CD4-positive, alpha-beta T cell treated with Interleukin-17A for 4 hours (primary cell): ENCODE results near the gene CCDC12.
"Not testable (repeated sequence)": the region's sequence is repeated elsewhere in the genome, so short reads cannot be mapped to it uniquely, and the experiment has no call there.

Experiments used
- DNase-seq: peaks from one replicate; pipeline ENCODE4 v3.0.0-alpha.2; 2020; ENCODE audit warnings: mixed read lengths

CCDC12 gene

DNA sequence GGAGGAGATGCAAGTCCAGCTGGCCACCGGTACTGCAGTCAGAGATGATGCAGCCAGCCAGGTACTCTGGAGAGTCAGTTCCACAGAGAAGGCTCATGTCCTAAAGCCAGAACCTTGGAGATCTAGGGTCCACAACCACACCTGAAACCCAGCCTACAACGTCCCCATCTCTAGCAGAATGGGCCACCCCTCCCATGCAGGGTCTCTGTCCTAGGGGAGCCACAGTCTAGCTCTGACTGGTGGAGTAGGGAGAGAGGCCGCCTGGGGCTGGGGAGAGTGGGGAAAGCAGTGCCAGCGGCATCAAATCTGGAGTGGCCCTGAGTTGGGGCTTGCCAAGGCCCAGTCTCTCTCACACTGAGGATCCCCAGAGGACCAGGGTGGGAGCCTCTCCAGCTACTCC is 55.5 kb downstream of the CCDC12 start:
- DNase-seq, result no peak

DNA sequence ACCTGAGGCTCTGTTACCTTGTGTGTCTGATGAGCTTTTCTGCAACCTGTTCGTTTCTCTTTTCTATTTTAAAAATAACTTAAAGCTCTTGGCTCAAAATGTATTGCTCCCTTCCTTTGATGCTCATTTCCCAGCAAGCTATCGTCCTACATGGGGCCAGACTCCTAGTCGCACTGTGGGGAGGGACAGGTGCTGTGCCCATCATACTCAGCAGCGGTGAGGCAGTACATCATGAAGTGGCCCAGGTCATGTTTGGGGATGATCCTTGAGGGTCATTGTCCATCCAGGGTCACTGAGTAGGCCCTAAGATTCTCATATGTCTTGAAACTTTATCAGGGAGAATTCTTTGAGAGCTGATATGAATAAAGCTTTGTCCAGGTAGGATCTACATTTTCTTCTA is 57.9 kb downstream of the CCDC12 start:
- DNase-seq, result no peak

DNA sequence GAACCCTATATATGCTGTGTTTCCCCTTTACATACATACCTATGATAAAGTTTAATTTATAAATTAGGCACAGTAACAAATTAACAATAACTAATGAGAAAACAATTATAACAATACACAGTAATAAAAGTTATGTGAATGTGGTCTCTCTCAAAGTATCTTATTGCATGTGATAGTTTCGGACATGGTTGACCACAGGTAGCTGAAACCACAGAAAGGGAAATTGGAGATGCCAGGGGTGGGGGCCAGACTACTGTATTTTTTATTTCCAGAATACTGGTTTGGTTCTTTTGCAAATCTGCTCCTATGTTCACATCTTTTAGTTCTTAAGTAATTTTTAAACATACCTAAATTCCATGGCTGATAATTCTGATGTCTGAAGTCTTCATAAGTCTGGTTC is 58.3 kb downstream of the CCDC12 start:
- DNase-seq, result no peak

DNA sequence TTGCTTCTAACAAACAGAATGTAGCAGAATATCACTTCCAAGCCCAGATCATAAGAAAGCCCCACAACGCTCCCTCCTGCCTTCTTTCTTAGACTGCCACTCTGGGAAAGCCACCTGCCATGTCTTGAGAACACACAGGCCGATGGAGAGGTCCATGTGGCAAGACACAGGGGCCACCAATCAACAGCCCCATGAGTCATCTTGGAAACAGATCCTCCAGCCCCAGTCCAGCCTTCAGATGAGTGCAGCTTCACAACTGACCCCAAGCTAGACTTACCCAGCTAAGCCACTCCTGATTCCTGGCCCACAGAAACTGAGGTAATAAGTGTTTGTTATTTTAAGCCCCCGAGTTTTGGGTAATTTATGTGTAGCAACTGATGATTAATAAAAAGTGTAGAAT is 59.3 kb downstream of the CCDC12 start:
- no peak for DNase-seq

DNA sequence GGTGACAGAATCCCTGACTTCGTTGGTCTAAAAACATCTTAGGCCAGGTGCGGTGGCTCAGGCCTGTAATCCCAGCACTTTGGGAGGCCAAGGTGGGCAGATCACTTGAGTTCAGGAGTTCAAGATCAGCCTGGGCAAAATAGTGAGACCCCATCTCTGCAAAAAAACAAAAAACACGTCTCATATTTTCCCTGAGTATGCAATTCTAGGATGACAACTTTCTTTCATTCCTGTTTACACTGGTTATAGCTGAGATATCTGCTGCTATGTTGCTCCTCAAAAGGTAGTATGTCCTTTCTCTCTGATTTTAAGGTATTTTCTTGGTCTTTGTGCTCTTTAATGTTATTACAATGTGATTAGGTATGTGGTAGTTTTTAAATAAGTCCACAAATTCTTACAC is 59.7 kb downstream of the CCDC12 start:
- no peak for DNase-seq

DNA sequence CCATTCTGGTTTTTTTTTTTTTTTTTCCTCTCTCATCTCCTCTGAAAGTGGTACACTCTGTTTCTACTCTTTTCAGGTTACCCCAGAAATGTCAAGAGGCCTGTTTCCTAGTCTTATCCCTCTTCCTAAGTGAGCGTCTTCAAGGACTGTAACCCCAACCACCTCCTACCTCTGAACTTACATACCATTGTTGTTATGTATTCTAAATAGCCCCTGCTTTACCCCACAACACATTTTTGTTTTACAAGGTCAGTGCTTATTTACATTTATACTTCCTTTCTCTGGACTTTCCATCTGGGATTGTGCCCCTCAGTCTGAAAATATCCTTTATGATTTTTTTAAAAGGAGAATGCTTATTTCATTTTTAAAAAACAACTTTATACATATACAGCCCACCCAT is 60.3 kb downstream of the CCDC12 start:
- no peak for DNase-seq

DNA sequence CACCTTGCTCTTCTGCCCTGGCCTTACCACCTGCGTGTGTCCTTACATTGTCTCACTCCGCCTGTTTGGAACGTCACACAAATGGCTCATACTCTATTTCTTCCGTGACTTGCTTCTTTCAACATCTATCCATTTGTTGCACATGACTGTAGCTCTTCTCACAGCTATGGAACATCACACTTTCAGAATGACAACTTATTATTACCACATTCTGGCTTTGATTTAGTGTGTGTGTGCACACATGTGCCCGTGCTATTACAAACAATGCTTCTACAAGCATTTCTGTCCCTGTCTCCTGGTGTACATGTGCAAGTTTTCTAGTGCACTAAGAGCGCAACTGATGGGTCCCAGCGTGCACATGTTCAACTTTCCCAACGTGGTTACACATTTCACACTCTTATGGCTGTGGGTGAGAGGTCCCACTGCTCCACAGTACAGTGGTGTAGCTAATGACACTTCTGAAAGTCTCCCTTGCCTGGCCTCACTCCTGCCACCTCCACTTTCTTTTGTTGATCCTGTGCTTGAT is 61.2 kb downstream of the CCDC12 start:
- DNase-seq, result no peak

DNA sequence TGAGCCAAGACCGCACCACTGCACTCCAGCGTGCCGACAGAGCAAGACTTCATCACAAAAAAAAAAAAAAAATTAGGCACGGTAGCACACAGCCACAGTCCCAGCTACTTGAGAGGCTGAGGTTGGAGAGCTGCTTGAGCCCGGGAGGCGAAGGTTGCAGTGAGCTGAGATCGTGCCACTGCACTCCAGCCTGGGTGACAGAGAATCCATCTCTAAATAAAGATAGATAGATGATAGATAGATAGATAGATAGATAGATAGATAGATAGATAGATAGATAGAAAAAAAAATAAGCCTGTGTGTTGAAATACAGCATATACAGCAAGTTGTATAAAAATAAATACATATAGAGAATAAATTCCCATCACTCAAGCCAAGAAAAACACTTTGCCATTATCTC is 61.7 kb downstream of the CCDC12 start:
- DNase-seq, result no peak

DNA sequence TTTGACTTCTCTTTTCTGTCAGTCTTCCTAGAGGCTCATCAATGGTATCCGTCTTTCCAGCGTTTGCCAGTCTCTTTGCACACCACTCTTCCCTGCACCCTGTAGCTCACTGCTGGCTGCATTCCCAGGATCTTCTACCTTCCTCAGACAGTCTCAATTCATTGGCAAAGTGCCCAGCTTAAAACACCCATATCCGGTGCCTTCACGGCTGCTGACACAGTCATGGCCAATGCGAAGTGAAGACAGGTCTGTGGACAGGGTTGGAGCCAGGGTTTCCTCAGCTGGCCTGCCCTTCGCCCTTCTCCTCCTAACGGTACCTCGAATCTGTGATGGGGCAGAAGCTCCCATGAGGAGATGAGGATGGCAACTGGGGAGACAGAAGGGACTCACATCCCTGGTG is 62.9 kb downstream of the CCDC12 start:
- no peak for DNase-seq

DNA sequence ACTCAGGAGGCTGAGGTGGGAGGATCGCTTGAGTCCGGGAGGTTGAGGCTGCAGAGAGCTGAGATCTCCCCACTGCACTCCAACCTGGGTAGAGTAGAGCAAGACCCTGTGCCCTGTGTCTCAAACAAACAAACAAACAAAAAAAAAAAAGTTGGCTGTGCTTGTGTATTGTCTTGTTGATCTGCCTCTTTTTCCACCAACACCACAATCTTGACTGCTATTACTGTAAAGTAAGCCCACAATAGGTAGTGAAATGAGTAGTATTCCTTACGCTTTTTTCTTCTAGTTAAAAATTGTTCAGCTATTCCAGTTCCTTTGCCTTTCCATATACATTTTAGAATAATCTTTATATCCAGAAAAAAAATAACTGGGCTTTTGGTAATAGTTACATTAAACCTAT is 63.6 kb downstream of the CCDC12 start:
- DNase-seq, result no peak

DNA sequence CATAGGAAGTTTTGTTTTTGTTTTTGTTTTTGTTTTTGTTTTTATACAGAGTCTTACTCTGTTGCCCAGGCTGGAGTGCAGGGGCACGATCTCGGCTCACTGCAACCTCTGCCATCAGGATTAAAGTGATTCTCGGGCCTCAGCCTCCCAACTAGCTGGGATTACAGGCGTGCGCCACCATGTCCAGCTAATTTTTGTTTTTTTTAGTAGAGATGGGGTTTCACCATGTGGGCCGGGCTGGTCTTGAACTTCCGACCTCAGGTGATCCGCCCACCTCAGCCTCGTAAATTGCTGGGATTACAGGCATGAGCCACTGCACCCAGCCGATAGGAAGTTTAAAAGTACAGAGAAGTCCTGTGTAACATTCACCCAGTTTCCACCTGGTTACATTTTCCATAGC is 65.6 kb downstream of the CCDC12 start:
- not testable (repeated sequence) for DNase-seq

DNA sequence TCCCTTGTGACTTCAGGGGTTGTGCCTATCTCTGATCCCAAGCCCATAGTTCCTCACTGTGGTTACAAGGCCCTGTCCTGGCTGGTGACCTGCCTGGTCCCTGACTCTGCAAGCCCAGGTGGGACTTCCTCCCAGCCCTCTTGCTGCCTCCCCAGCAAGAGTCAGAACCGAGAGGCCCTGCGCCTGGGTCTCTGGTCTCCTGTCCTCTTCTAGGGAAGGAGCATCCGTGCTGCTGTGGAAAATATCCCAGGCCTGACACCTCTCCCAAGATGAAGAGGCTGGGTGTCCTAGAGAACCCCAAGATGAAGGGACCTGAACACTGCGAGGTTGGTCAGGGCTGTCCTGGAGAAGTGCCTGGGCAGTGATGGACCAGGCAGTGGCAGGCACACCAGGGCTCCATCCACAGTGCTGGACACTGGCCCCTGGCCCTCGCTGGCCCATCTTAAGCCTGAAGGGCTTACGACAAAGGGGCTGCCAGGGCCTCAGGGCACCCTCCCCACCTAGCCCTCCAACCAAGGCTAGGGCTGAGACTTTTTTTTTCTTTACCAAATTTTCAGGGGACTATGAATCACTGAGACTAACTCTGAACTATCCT is 66.3 kb downstream of the CCDC12 start:
- DNase-seq, result no peak

DNA sequence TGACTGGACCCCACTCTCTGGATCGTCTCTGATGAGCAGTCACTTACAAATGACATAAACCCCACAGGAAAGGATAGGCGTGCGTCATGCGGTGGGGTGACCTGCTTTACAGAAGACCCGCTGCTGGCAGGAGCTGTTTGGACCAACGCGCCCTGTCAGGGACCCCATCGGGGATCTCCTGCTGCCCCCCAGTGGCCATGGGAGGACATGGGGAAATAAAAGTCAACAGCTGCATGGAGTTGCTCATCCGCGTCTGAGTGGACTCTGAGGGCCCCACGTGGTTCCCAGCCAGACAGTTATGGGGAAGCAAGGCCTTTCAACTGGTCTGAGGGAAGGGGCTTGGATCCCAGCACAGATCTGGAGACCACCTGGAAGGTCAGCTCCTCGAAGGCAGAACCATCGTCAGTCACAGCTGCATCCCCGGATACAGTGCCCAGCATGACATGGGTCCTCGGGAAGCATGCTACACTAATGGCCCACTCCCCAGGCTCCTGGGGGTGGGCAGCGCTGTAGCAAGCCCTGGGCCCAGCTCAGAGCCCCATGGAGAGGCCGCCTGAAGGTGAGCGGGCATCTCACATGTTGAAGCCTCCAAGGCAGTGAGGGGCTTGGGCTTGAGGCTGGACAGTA is 66.9 kb downstream of the CCDC12 start:
- peak; percentile 81 for DNase-seq

DNA sequence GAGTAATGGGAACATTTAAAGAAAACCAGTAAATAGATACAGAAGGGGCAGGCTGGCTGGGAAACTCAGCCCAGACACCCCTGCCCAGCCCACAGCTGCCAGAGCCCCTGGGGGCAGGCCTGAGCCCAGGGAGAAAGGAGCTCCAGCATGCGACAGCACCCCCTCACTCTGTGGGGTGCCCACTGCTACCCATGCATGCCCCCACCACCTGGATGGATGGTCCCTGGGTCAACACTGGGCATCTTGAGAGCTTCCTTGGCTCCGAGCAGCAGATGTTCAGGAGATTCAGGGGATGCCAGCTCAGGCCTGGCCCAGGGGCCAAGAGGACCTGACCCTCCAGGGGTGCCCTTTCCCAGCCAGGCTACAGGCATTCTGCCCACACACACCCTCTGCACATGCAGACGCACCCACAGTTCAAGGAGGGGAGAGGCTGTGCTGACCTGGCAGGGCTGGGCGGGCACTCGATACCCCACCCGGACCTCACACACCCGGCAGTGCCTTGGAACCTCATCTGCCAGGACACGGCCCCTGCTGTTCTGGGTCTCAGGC is 67.5 kb downstream of the CCDC12 start:
- no peak for DNase-seq

DNA sequence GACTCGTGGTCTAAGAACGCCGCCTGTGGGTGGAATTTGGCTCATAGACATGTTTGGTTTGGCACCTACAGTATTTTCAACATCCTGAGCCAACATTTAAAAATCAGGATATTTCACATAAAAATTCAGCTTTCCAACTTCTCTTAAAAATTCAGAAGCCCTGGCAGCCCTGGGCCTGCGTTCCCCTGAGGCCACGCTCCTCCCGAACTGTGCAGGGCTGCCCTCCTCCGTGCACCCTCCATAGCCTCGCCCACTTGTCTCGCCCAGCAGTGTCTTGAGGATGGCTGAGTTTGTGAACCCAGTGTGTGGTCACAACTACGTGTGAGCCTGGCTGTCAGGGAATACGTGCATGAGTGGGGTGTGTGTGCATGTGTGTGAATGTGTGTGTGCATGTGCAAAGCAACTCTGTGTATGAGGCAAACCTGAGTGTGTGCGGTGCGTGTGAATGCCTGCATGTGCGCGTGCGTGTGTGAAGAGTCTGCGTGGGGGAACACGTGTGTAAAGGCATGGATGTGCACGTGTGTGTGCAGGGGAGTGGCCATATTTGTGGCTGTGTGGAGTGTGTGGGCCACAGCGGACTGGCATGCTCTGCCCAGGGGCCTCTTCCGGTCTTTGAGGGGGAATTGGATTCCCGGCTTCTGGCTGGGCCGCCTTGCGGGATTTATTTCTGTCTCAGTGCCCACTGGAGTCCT is 68.1 kb downstream of the CCDC12 start:
- DNase-seq, result no peak

DNA sequence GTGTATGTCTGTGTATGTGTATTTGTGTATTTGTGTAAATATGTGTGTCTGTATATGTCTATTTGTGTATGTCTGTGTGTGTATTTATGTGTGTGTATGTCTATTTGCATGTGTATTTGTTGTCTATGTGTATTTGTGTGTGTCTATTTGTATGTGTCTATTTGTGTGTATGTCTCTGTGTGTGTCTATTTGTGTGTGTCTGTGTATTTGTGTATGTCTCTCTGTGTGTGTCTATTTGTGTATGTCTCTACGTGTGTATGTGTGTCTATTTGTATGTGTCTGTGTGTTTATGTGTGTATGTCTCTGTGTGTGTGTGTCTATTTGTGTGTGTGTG is 68.6 kb downstream of the CCDC12 start:
- no peak for DNase-seq

DNA sequence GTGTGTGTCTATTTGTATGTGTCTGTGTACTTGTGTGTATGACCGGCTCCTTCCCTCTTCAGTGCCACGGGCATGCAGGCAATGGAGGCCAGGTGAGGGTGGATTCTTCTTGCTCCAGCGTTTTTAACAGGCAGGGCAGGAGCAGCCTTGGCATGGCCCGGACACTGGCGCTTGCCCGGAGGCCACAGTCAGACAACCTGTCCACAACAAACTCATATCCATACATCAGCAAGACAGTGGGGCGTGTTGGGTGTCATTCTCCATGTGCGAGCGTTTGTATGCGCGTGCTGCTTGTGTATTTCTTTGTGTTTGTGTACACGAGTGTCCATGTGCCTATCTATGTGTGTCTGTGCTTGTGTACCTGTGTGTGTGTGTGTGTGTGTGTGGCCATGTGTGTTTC is 69.3 kb downstream of the CCDC12 start:
- DNase-seq, result no peak

DNA sequence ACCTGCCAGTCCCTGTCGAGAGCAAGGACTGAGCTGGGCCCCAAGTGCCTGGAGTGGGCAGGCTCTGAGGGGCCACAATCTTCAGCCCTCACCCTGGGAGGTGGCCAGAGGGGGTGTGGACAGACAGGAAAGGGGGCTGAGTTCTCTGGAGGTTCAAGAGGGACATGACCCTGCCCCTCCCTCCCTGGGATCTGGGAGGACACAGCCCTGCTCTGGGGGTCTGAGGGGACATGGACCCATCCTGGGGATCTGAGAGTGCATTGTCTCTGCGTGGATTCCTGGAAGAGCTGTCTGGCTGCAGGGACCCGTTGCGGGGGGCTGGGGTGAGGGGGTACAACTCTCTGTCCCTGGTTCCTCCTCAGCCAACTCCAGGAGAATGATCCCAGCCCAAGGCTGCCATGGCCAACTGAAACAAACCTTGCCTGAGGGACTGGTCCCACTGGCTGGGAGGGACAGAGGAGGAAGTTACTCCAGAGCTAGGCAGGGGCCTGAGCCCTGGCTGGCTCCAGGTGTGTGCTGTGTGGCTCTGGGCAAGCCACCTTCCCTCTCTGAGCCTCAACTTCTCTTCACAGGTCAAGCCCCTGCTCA is 70.0 kb downstream of the CCDC12 start:
- no peak for DNase-seq

DNA sequence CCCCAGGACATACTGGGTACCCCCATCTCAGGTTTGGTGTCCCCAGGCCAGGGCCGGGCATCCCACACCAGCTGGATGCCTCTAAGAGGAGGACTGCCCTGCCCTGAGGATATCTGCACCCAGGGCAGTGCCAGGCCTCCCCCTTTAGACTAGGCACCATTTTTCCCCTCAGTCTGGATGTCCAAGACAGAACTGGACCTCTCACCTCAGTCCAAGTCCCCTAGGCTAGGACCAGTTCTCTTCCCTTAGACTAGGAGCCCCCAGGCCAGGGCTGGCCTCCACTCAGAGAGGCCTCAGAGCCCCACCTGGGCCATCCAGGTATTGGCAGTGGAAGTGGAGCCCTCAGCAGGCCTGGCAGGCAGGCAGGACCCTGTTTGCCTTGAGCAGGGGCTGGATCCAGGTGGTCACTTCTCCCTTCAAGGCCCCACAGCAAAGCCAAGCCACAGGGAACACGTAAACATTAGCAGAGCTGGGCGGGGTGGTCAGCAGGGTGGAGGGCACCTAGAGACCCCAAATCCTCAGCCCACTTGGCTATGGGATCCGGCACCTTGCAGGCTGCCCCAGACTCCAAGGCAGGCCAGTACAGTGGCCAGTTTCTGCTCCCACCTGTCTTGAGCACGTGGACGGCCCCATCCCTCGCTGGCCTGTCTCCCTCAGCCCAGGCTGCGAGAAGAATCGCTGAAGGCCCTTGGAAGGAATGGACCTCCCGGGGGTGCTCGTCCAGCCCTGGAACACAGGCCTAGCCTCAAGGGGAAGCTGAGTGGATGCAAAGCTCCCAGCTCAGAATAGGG is 70.7 kb downstream of the CCDC12 start:
- DNase-seq, result no peak

DNA sequence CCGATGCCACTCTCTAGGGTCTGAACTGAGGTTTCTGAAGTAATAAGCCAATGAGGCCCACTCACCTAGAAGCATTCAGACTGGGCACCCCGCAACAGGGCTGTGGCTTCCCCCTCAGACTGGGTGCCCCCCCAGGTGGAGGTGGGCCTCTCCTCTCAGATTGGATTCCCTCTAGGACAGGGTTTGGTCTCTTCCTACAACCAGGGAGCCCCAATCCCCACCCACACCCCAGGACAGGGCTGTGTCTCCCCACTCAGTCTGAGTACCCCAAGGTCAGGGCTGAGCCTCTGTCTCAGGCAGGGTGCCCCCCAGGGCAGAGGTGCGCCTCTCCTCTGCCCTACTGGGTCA is 71.4 kb downstream of the CCDC12 start:
- no peak for DNase-seq

DNA sequence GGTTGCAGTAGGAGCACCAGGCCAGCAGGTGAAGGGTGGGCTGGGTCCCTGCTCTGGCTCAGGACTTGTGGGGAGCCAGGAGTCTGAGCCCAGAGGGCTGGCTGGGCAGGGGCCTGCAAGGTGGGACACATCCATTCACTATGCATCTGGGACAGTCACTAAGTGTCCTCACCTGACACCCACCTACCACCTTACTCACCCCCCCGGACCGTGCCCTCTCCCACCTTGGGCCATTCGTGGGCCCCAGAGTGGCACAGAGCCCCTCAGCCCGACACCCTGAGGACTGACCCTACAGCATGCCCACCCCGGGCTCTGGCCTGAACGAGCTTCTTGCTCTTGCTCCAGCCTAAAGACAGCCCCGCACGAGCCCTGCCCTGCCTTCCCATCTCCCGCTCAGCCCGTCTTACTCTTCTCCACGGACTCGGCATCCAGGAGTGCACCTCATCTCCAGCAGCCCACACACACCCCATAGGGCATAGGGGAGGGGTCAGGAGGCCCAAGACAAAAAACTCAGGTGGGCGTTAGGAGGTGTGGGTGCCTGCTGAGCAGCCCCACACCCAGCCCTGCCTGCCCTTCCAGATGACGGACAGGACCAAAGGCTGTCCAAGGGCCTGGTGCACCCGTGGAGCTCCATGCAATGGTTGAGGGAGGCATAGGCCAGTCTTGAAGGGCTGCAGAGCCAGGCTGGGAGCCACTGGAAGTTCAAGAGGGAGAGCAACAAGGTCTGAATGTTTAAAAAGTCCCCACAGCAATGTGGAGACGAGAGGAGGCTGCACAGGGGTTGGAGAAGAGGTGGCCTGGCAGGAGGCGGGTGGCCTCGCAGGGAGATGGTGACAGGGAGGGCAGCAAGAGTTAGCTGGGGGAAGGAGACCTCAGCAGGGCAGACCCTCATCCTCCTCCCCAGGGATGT is 72.0 kb downstream of the CCDC12 start:
- no peak for DNase-seq
